ENCODE results near the gene PLCG2.
"Not testable (repeated sequence)": the region's sequence is repeated elsewhere in the genome, so short reads cannot be mapped to it uniquely, and the experiment has no call there.

PLCG2 gene

GRCh38 chr16:81738783-81739496 is 40.2 kb upstream of the PLCG2 start (continued):
- TF ChIP-seq BACH2 (CRISPR knock-in tag; IDR thresholded peaks at IDR 0.05; ENCODE audit: borderline replicate concordance) = no peak
- no peak for TF ChIP-seq PPARA (CRISPR knock-in tag; IDR thresholded peaks at IDR 0.05; ENCODE audit: borderline replicate concordance)
- no peak for TF ChIP-seq ZNF70 (CRISPR knock-in tag; IDR thresholded peaks at IDR 0.05)
- TF ChIP-seq TOX (CRISPR knock-in tag; IDR thresholded peaks at IDR 0.05; ENCODE audit: borderline replicate concordance) = no peak
- TF ChIP-seq SNAI2 (CRISPR knock-in tag; IDR thresholded peaks at IDR 0.05) = no peak
- no peak for TF ChIP-seq CSDC2 (CRISPR knock-in tag; IDR thresholded peaks at IDR 0.05)
- TF ChIP-seq ZNF8 (CRISPR knock-in tag; IDR thresholded peaks at IDR 0.05) = no peak
- no peak for TF ChIP-seq ESRRG (CRISPR knock-in tag; IDR thresholded peaks at IDR 0.05)
- no peak for TF ChIP-seq ZNF565 (CRISPR knock-in tag; conservative IDR thresholded peaks at IDR 0.05; ENCODE audit: low read depth)
- no peak for TF ChIP-seq OSR1 (CRISPR knock-in tag; IDR thresholded peaks at IDR 0.05)
- no peak for TF ChIP-seq ARNTL (CRISPR knock-in tag; IDR thresholded peaks at IDR 0.05; ENCODE audit: borderline replicate concordance, low read depth)

- no peak for ATAC-seq
- no peak for TF ChIP-seq OSR1 (CRISPR knock-in tag; IDR thresholded peaks at IDR 0.05)
- no peak for TF ChIP-seq SNAI2 (CRISPR knock-in tag; IDR thresholded peaks at IDR 0.05)
- TF ChIP-seq TCF4 (CRISPR knock-in tag; IDR thresholded peaks at IDR 0.05; ENCODE audit: borderline replicate concordance) = no peak
- TF ChIP-seq CREB5 (CRISPR knock-in tag; IDR thresholded peaks at IDR 0.05; ENCODE audit: low read depth) = no peak
- TF ChIP-seq GLIS3 (CRISPR knock-in tag; IDR thresholded peaks at IDR 0.05) = no peak
- TF ChIP-seq ZFP3 (CRISPR knock-in tag; IDR thresholded peaks at IDR 0.05) = no peak
- TF ChIP-seq ISL1 (CRISPR knock-in tag; IDR thresholded peaks at IDR 0.05) = no peak
- no peak for TF ChIP-seq ARNTL (CRISPR knock-in tag; IDR thresholded peaks at IDR 0.05; ENCODE audit: borderline replicate concordance, low read depth)
- TF ChIP-seq TSHZ2 (CRISPR knock-in tag; IDR thresholded peaks at IDR 0.05) = no peak
- TF ChIP-seq ZFP30 (CRISPR knock-in tag; IDR thresholded peaks at IDR 0.05) = no peak
- TF ChIP-seq ZNF70 (CRISPR knock-in tag; IDR thresholded peaks at IDR 0.05) = no peak
- no peak for TF ChIP-seq CSDC2 (CRISPR knock-in tag; IDR thresholded peaks at IDR 0.05)
- no peak for TF ChIP-seq CSRNP3 (CRISPR knock-in tag; IDR thresholded peaks at IDR 0.05)
- no peak for TF ChIP-seq RARB (CRISPR knock-in tag; IDR thresholded peaks at IDR 0.05)
Measured at GRCh38 chr16:81739503-81739902, 39.6 kb upstream of the PLCG2 start.

GRCh38 chr16:81740169-81740568 is 38.9 kb upstream of the PLCG2 start:
- no peak for TF ChIP-seq ZNF8 (CRISPR knock-in tag; IDR thresholded peaks at IDR 0.05)
- no peak for TF ChIP-seq ARNTL (CRISPR knock-in tag; IDR thresholded peaks at IDR 0.05; ENCODE audit: borderline replicate concordance, low read depth)
- no peak for TF ChIP-seq ESRRG (CRISPR knock-in tag; IDR thresholded peaks at IDR 0.05)
- TF ChIP-seq CREB5 (CRISPR knock-in tag; IDR thresholded peaks at IDR 0.05; ENCODE audit: low read depth) = no peak
- no peak for TF ChIP-seq TOX (CRISPR knock-in tag; IDR thresholded peaks at IDR 0.05; ENCODE audit: borderline replicate concordance)
- no peak for TF ChIP-seq OSR1 (CRISPR knock-in tag; IDR thresholded peaks at IDR 0.05)
- TF ChIP-seq ZFP30 (CRISPR knock-in tag; IDR thresholded peaks at IDR 0.05) = no peak
- TF ChIP-seq SNAI2 (CRISPR knock-in tag; IDR thresholded peaks at IDR 0.05) = no peak
- TF ChIP-seq GLIS3 (CRISPR knock-in tag; IDR thresholded peaks at IDR 0.05) = no peak
- no peak for TF ChIP-seq ZNF565 (CRISPR knock-in tag; conservative IDR thresholded peaks at IDR 0.05; ENCODE audit: low read depth)
- no peak for TF ChIP-seq CSRNP3 (CRISPR knock-in tag; IDR thresholded peaks at IDR 0.05)
- no peak for TF ChIP-seq PPARA (CRISPR knock-in tag; IDR thresholded peaks at IDR 0.05; ENCODE audit: borderline replicate concordance)
- no peak for TF ChIP-seq RARB (CRISPR knock-in tag; IDR thresholded peaks at IDR 0.05)
- TF ChIP-seq ZFP3 (CRISPR knock-in tag; IDR thresholded peaks at IDR 0.05) = no peak
- TF ChIP-seq BACH2 (CRISPR knock-in tag; IDR thresholded peaks at IDR 0.05; ENCODE audit: borderline replicate concordance) = no peak
- no peak for TF ChIP-seq TCF4 (CRISPR knock-in tag; IDR thresholded peaks at IDR 0.05; ENCODE audit: borderline replicate concordance)
- no peak for TF ChIP-seq TSHZ2 (CRISPR knock-in tag; IDR thresholded peaks at IDR 0.05)
- no peak for ATAC-seq

GRCh38 chr16:81741430-81741770 is 37.7 kb upstream of the PLCG2 start:
- not testable (repeated sequence) for ATAC-seq
